H1 (cell line): Measurements from ENCODE around the gene MYOM1. TPM values are rescaled to one million over a fixed set of nuclear protein-coding genes. Genes with fewer than 3 reads are reported as not detected.

Source experiments
- FOSL1 ChIP-seq: IDR thresholded peaks from 2 replicates; pipeline ENCODE4 v1.6.1; 2011; ENCODE audit warnings: mild to moderate bottlenecking, low read depth, low read length, moderate library complexity; ENCODE audit not compliant: insufficient read depth
- polyA plus RNA-seq, 7 experiments: library from polyadenylated mRNA; depleted of rRNA in 3 of 7; stranded (reverse) in 5 of 7; unstranded in 2 of 7; fragments of >200 nt in 5 of 7; fragments of 200-250 nt in 2 of 7; gene quantifications; 1 replicate in 5 of 7; 2 replicates in 1 of 7; 4 replicates in 1 of 7; pipeline versions ENCODE4 v1.2.1 to v1.2.3, GENCODE V29; 2011 to 2013; ENCODE audit warnings: missing spikeins in 2 of 7, mixed read lengths in 2 of 7
- total RNA-seq: library from RNA; stranded (reverse); fragmentation: NEBNext Ultra II Directional; extraction: Animal tissue kit (Norgen Biotek cat#: 25700); gene quantifications from 2 replicates; pipeline ENCODE4 v1.2.1, GENCODE V29; 2021

The MYOM1 gene
- total and polyA plus RNA-seq, 2 of the 8 experiments (the other 6 are each of a cell fraction or from before 2014, with no cell fraction given): 0.06 to 0.32 TPM

GRCh38 chr18:3081584-3081991 is 138.2 kb downstream of the MYOM1 start (continued):
- no peak for TF ChIP-seq FOSL1
- TF ChIP-seq, all 59 proteins: peak for 0
